NCI-H460 (cell line): ENCODE results near the gene TCF7L2. TPM values are rescaled to one million over a fixed set of nuclear protein-coding genes. Genes with fewer than 3 reads are reported as not detected.

Source experiments
- DNase-seq: peaks from one replicate; pipeline ENCODE4 v3.0.0-alpha.2; 2016; ENCODE audit warnings: low read depth; ENCODE audit errors: extremely low read depth
- total RNA-seq: library from RNA; depleted of rRNA; stranded (reverse); fragments of >200 nt; shearing (Covaris generic); gene quantifications from 2 replicates; pipeline ENCODE4 v1.2.3, GENCODE V29; 2014

The TCF7L2 gene
- total RNA-seq, 1 experiment from 2014 or later: 11.1 TPM

DNA sequence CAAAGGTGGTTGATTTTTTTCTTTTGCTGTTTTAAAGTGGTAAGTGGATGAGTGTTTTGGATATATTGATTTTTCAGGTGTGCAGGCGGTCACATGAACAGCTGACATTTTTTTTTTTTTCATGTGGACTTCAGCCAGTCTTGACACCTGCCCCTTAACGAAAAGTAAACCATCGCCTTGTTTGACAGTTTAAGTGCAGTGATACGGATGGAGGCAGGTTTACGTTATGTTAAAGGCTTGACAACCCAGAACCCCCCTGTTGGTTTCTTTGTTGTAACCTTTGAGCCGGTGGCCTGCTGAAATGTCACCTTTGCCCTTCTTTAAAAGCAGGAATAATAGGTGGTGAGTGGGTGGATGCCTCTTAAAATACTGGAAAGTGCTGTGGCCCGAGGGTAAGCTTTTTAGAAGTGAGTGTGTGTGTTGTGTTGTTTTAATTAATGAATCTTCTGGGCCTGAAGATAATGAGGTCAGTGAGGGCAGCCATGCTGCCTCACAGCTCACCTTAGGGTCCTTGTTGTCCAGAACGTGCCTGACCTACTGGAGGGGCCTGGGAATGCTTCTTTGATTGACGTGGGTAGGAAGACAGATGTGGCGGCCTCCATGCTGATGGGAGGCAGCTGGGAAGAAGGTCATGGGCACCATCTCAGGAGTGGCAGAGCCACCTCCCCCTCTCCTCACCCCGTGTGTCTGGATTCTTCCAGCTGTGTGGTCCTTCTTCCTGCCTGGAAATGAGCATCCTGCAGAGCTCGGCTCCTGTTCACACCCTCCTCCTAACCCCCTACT, 69.8 kb downstream of the TCF7L2 start:
- DNase-seq: no peak

- DNase-seq: no peak
These were observed 70.4 kb downstream of the TCF7L2 start for GRCh38 chr10:113020475-113020753.

- DNase-seq: no peak
These were observed 70.8 kb downstream of the TCF7L2 start for GRCh38 chr10:113020838-113021237.

DNA sequence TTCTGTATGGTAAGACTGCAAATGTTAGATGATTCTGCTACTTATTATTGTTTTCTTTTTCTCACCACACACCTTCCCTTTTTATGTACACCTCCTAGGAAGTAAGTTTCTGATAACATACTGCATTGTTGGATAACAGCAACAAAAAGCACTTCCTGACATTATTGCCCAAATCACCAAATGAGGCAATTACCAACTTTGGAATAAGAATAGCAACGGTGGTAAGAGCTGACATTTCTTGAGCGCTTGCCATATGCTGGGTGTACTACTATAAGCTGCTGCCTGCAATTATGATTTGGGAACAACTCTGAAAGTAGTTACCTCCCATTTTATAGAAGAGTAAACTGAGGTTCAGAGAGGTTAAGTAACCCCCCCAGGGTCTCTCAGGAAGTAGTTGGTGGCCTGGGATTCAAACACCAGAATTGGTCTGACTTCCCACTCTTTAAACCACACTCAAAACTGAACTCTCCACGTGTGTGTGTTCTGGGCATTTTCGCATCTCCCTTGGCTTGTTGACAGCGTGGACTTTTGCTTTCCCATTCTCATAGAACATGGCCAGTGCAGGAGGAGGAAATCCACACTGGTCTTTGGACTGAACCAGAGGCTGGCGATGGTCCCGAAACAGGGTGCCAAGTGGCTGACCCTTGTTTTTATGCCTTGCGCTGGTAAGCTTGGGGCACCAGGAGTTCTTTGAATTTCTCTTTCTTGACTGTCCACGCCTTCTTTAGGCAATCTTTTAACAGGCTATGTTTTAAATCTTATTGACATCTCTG, 71.4 kb downstream of the TCF7L2 start:
- DNase-seq: no peak

DNA sequence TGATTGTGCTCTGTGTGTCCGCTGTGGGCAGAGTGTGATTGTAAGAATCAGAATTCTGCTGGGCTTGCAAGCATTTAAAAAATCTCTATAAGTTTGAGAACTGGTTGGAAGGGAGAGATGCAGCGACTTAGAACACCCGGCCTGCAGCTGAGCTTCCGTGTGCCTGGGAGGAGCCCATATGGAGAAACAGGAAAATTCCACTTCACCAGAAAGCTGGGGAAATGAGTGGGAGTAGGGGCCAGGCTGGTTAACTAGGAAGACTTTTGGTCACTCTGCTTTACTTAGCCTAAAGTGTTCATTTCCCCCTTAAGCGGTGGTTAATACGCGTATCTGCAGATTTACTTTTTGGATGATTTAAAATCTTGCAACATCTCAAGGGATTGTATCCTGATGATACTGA, 72.2 kb downstream of the TCF7L2 start:
- no peak for DNase-seq

DNA sequence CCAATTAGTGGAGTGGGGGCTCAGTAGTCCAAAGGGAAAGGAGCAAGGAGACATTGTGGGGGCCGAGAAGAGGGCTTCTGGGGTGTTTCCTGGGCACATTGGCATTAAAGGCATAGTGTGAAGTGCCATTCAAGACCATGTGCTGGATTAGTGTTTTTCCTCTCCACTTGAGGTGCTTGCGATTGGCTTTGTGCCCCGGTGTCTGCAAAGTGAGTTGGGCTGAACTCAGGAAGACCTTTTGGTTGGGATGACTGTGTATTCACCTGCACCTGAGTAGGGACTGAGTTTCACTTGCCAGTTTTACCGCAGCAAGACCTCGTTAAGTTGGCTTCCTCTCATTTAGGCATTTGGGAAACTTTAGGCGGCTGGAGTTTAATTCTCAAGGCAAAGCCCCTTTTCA, 73.0 kb downstream of the TCF7L2 start:
- no peak for DNase-seq

DNA sequence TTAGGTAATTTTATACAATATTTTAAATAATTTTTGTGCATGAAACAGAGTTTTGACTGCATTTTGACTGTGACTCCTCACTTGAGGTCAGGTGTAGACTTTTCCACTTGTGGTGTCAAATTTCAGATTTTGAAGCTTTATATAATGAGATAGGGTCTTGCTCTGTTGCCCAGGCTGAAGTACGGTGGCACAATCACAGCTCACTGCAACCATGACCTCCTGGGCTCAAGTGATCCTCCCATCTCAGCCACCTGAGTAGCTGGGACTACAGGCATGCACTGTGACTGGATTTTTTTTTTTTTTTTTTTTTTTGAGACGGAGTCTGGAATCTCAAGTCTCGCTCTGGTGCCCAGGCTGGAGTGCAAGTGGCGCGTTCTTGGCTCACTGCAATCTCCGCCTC, 74.9 kb downstream of the TCF7L2 start:
- no peak for DNase-seq

- DNase-seq: no peak
These were observed 75.4 kb downstream of the TCF7L2 start for GRCh38 chr10:113025487-113025886.

DNA sequence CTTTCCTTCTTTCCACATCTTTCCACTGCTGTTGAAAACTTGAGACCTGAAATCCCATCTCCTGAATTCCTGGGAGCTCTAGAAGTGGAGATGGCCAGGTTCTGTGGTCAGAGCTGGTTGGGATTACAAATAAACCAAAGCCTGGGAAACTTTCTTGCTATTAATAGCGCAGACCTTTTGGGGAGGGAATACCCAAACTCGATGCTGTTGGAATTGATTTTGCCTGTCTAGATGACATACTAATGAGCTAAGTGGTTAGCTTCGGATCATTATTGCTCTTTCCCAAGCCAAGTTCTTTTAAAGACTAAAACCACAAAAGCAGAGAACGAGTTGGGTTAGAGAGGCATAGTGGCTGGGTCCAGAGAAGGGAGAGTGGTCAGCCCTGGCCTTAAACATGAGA, 76.6 kb downstream of the TCF7L2 start:
- no peak for DNase-seq

DNA sequence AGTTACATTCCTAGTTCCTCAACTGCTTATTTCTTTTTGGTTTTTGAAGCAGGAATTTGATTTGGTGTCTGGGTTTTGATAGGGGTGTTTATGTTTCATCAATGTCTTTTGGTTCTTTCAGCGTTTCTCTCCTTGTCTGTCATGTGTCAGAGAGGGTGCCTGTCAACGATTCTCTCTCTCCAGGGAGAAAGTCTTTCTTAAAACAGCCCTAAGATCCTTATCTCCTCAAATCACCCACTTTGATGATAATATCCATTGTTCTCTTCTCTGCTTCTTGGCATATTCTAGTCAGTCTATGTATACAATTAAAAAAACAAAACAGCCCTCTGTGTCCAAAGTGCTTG, 77.2 kb downstream of the TCF7L2 start:
- no peak for DNase-seq

DNA sequence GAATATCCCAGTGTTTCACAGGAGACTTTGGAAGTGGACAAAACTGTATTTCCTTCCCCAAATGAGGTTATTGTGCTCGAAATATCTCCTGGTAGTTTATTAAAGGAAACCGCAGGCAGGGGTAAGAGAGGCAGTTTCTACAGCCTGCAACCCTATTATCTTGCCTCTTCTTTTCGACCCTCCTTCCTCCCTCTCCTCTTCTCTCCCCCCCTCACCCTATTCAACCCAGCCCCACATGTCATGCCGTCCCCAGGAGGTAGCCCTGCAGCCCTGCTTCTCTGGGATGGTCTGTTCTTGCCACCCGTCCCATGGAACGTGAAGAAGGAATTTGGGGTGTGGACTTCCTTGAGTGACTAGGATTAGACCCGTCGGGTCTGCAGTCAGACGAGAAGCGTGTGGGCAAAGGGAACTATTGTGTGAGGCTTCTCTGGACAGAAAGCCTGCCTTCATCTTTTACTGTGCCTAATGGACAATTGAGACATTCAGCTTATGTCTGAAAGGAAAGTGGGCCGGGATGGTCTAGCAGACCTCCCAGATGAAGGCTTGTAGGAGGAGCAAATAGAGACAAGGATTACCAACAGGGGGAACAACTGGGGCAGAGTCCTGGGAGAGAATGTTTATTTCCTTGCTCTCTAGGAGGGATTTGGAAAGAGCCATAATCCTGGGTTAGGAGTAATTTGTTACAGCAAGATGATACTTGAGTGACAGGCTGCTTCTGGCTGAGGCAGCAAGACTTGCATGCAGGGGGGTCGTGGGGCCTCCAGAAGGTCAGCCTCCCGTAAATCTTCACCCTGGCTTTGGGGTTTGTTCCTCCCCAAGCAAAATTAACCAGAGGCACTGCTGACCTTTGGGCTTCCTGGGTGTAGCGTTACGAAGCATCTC, 77.8 kb downstream of the TCF7L2 start:
- DNase-seq: no peak

- no peak for DNase-seq
These were observed 78.7 kb downstream of the TCF7L2 start for GRCh38 chr10:113028456-113029440.

DNA sequence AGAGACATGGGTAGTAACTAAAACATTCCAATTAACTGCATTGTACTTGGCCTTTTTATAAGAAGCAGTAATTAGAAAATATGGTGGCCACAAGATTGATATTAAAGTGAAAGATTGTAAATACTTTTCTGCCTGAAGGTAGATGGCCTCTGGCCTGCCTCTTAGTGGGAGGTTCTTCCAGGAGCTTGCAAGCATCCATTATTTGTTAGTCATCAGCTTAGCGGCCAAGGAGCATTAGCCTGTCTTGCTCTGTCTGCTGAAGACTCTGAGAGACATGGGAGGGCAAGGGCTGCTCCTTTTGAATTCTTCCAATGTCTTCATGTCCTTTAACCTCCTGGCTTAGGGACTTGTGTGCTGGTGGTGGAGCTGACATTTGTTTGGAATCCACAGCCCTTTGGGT, 80.4 kb downstream of the TCF7L2 start:
- no peak for DNase-seq

DNA sequence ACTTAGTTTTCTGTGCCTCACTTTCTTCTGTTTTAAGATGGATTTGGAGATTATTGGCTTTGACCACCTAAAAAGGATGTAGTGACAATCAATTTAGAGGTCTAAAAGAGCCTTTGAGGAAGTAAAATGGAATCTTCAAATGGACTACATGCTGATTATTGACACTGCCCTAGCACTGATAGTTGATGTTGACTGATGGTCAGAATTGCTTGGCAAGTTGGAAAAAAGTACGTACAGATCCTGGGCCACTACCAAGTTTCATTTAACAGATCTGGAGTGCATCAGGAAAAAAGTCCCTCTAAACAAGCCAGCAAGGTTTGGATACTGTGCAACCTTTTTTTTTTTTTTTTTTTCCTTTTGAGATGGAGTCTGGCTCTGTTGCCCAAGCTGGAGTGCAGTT, 81.1 kb downstream of the TCF7L2 start:
- no peak for DNase-seq

DNA sequence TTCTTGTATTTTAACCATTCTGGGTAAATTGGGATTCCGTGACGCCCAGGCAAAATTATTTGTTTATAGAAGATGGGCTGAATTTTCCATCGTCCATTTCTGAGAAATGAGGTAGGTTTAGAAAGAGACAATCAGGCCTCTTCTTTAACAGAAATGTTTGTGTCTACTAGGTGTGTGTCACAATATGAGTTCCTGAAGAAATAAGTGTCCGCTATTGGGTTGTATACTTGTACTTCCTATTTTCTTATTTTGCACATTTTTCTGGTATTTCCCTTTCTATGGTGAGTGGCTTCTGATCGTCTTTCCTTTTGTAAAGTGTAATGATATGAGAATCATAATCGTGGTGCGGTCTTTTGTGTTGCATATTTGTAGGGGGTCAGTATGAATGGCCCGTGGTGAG, 83.9 kb downstream of the TCF7L2 start:
- no peak for DNase-seq

DNA sequence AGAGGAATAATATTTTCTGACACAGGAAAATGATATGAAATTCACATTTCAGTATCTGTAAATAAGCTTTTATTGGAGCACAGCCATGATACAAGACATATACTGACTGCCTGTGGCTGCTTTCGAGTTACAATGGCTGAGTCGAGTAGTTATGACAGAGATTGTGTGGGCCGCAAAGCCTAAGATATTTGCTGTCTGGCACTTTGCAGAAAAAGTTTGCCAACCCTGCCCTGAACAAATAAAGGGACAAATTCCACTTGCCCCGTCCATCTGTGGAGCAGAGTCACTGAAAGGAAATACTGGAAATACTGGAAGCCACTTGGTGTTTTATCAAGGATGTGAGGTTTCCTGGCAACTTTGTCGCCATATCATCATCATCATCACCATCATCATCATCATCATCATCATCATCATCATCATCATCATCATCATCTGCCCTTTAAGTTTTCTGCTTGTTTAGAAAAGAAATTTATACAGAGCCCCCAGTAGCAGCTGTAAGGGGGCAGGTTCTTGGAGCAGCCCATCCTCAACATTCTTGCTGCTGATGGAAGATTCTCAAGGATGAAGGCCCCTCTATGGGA, 85.8 kb downstream of the TCF7L2 start:
- DNase-seq: no peak

DNA sequence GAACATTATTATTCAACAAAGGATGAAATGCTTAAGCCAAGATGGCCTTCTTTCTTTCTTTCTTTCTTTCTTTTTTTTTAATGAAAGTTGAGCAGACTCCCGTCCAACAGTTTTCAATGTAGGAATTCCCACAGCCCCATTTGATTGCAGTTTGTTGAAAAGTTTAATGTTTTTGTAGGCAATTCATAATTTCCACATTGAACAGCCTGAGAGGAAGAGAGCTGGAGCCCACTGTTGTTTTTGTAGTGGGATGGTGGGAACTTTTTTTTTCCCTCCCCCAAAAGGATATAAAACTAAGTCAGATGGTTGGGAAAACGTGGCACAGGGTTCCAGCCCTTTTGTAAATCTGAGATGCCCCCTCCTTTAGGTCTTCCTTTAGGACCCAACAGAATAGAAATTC, 86.6 kb downstream of the TCF7L2 start:
- DNase-seq: no peak

- DNase-seq: no peak
These were observed 87.2 kb downstream of the TCF7L2 start for GRCh38 chr10:113037218-113037617.

GRCh38 chr10:113038183-113038582, 88.1 kb downstream of the TCF7L2 start:
- no peak for DNase-seq

DNA sequence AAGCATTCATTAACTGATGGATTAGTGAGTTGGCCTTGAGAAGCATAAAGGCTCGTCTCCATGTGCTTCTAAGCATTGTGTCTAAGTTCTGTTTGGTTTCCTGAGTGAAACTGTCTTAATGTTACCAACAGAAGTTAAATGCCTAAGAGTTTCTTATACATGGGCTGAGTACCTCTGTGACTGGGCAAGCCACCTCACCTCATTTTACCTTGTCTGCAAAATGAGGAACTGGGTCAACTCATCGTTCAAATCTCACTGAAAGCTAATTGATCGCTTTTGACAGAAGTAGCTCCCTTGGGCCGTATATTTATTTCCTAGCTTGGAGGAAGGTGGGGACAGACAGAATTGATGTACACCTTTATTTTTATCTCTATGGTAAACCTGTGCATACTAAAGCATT, 88.9 kb downstream of the TCF7L2 start:
- no peak for DNase-seq
